GM10847 (cell line): ENCODE data around the gene RASGRF2.

ENCODE experiments used
- POLR2A ChIP-seq: IDR thresholded peaks from 2 replicates; pipeline ENCODE4 v1.6.1; 2011; ENCODE audit not compliant: insufficient read length; ENCODE audit errors: extremely low read depth

Gene RASGRF2

DNA sequence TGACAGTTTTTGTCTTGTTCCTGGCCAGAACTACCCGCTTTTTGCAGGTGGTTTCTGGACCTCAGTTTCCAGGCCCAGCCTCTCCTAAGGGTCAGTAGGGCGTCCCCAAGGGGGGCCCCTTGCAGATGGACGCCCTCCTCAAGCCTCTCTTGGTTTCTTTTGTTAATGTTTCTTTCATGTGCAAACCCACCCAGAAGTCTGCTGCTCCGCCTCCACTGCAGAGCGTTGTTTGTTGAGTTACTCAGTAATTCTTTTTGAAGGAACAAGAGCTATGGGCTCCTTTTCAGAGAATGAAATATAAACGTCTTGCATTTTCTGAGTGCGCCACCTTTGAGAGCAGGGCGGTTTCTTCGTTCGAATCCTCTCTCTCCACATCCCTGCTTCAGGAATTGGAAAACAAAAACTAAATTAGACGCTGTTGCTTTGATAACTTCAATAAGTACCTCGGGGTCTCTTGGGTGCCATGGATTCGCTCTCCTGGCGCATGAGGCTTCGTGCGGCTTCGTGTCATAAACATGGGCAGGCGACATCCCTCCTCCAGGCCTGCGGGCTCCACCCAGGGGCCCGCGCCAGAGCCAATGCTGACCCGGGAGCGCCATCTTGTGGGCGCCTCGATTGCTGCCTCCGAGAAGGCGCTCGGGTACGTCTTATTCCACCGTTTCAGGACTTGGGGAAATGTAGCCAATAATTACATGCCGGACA lies 234.6 kb downstream of the RASGRF2 start:
- TF ChIP-seq POLR2A = no peak

DNA sequence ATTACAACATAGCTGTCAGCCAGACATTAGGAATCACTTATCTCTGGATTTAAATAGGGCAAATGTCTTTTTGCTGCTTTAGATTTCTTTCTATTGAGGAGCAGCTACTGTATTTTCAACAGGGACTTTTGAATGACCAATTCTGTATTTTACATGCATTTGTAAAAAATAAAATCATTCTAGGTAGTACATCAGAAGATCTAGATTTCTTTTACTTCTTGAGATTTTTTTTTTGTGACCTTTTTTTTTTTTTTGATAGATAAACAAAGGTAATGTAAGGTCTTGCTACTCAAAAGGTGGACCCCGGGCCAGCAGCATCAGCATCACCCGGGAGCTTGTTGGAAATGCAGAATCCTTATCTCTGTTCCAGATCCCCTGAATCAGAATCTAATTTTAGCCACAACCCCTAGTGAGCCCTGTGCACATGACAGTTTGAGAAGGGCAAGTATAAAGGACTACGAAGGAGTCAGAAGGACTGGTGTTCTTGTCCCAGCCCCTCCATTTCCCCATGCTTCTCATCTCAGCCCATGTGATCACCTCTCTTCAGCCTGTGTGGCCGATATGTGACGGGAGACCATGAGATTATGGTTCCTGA lies 235.3 kb downstream of the RASGRF2 start:
- no peak for TF ChIP-seq POLR2A

DNA sequence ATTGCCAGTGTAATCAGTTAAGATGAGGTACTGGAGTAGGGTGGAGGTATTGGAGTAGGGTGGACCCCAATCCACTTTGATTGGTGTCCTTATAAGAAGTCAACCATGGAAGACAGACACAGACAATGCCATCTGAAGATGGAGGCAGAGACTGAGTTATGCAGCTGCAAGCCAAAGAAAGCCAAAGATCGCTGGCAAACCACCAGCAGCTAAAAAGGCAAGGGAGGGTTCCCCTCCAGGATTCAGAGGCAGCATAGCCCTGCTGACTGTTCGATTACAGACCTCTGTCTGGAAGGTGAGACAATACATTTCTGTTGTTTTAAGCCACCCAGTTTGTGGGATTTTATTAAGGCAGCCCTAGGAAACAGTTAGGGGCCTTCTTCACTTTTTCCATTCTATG lies 242.5 kb downstream of the RASGRF2 start:
- TF ChIP-seq POLR2A = no peak

DNA sequence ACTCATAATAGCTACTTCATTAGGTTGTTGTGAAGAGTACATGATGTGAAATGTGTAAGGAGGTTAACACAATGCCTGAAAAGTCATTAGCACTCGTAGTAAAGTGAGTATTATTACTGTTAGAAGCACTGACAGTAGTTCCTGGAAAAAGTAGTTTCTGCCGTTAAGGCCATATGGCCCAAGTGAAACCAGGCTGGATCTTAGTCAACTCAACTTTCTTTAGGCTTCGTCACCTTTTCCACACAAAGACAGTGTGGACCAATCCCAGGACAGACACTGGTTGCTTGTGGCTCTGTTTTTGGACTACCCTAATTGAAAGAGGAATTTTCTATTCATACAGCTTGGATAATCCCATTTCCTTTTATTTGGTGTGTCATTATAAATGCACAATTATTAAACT lies 243.6 kb downstream of the RASGRF2 start:
- TF ChIP-seq POLR2A = no peak

DNA sequence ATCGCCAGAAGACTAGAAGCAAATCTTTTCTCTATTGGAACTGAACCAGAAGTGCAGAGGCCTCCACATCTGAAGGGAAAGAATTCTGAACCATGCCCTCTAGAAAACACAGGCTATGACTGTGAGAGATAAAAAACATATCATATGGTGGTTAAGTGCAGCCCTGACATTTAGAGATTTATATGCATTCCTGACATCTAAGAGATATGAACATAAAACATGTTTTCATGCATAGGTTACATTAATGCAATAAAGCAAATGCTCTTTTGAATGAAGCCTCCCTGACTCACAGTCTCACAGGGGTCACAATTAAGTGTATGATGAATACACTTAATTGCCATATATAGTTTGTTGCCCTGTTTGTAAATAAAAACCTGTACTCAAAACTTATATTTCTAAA lies 244.0 kb downstream of the RASGRF2 start:
- TF ChIP-seq POLR2A = no peak

DNA sequence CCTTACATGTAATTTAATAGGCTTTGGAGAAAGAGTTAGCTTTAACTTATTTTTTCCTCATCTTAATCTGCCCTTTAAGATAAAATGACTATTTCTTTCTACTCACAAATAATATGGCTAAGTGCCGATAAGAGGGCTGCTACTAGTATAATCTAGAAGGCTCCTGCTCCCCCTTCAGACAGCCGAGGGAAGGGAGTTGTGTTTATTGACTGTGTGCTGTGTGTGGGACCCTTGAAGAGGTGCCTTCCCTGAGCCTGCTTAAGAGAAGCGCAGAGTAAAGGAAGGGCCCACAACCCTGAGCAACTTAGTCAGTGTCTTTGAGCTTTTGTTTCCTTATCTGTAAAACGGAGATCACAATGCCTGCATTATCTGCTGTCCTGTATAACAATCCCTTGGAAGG lies 244.9 kb downstream of the RASGRF2 start:
- TF ChIP-seq POLR2A = no peak

DNA sequence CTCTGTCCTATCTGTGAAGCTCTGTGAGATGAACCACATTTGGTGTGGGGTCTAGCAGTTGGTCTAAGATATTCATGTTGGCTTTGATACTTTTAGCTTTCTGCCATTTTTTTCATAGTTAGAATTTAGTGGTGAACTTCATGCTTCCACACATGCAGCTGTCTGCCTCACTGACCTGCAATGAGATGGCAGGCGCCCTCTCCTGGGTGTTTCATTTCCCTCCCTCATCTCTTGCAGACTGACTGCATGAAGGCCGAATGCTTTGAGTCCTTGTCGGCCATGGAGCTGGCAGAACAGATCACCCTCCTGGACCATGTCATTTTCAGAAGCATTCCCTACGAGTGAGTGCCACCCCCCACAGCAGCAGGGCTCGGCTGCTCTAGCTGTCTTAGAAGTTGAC lies 246.8 kb downstream of the RASGRF2 start:
- no peak for TF ChIP-seq POLR2A

GRCh38 chr5:81208904-81209303 lies 248.7 kb downstream of the RASGRF2 start:
- TF ChIP-seq POLR2A = no peak

DNA sequence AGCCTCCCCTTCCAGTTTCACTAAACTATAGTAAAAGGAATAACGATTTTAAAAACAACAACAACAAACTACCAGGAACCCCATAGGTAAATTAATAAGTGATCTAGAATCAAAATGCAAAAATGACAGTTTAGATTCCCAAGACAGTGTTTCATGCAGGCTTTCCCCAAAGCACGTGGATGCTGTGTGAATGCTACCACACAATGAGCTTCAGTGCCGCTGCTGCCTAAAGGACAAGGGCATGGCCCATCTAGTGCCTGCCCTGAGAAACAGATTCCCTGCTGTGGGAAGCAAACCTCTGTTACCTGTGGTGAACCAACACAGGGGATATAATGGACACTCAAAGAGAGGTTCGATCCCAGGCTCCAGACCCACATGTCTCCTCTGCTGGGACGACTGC lies 249.2 kb downstream of the RASGRF2 start:
- no peak for TF ChIP-seq POLR2A

DNA sequence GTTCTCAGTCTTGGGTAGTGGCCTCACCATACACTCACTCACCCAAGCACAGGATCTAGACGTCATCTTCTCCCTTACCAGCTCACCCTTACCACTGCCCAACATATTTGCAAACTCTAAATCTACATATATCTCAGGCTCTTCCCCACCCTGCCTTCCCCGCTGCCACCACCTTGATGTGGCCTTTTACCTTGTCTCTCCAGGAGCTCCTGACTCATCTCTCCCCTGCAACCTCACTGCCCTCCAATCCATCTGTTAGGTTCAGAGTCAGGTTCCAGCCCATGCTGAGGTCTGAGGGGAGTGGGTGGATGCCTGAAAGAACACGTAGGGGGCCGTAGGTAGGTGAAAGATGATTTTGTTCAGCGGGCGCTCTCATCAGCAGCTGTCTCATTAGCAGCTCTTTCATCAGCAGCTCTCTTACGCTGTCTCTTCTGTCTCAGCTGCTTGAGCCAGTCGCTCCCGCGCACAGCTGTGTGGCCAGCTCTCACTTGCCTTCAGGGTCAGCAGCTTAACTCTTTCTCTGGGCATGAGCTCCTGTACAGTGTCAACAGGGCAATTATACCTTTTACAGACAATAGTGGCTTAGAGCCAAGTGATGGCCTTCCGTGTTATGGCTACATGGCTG lies 249.8 kb downstream of the RASGRF2 start:
- TF ChIP-seq POLR2A = no peak

- no peak for TF ChIP-seq POLR2A
Observed at GRCh38 chr5:81212211-81212751, 252.1 kb downstream of the RASGRF2 start.

DNA sequence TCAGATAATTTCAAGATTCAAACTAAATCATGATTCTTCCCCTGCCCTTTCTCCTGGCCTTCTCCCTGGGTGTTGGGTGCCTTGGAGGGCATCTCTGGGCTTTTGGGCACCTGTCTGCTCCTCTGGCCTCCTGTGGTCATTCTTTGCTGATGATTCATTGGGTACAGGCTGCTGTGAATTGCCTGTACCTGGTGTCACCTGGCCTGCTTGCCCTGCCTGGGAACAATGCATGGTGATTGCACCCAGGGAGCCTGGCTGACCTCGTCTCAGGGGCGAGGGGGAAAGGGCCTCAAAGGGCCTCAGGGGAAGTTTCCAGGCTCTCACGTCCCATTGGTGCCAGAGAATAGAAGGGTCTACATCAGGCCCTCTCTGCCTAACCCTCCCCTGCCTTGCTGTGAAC lies 252.9 kb downstream of the RASGRF2 start:
- TF ChIP-seq POLR2A = no peak

GRCh38 chr5:81214848-81215247 lies 254.7 kb downstream of the RASGRF2 start:
- TF ChIP-seq POLR2A = no peak

GRCh38 chr5:81216152-81216551 lies 256.0 kb downstream of the RASGRF2 start:
- no peak for TF ChIP-seq POLR2A

- TF ChIP-seq POLR2A = no peak
Observed at GRCh38 chr5:81219389-81219788, 259.2 kb downstream of the RASGRF2 start.

GRCh38 chr5:81222285-81222684 lies 262.1 kb downstream of the RASGRF2 start:
- no peak for TF ChIP-seq POLR2A
